ENCODE results near the gene VRK3.
"Not testable (repeated sequence)": the region's sequence is repeated elsewhere in the genome, so short reads cannot be mapped to it uniquely, and the experiment has no call there.

DNA sequence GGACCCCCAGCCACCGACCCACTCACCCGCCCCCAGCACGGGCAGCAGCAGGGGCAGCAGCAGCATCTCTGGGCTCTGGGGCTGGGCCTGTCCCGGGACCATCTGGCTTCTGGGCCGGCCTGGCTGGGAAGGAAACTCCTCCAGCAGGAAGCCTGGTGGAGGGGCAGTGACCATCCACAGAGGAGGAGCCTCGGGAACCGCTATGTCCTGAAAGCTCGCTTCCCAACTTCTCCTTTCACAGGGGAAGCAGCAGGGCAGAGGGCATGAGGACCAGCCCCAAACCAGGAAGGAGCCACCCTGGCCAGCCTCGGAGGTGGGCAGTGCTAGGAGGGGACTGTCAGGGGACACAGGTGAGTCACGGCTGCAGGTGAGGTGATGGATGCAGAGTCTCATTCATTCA is 64.2 kb downstream of the VRK3 start, which contains the start of gene SIGLEC11:
- TF ChIP-seq, protein P1, sequence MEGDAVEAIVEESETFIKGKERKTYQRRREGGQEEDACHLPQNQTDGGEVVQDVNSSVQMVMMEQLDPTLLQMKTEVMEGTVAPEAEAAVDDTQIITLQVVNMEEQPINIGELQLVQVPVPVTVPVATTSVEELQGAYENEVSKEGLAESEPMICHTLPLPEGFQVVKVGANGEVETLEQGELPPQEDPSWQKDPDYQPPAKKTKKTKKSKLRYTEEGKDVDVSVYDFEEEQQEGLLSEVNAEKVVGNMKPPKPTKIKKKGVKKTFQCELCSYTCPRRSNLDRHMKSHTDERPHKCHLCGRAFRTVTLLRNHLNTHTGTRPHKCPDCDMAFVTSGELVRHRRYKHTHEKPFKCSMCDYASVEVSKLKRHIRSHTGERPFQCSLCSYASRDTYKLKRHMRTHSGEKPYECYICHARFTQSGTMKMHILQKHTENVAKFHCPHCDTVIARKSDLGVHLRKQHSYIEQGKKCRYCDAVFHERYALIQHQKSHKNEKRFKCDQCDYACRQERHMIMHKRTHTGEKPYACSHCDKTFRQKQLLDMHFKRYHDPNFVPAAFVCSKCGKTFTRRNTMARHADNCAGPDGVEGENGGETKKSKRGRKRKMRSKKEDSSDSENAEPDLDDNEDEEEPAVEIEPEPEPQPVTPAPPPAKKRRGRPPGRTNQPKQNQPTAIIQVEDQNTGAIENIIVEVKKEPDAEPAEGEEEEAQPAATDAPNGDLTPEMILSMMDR (IDR thresholded peaks at IDR 0.05): not testable (repeated sequence)
- TF ChIP-seq POLR2A (IDR thresholded peaks at IDR 0.05): not testable (repeated sequence)

Measured in transverse colon (tissue), 3 donors.